Measurements from ENCODE around the gene PPP2R5C.

Gene PPP2R5C

GRCh38 chr14:101755591-101756324 is 5.8 kb upstream of the PPP2R5C start:
- DNase-seq (ENCODE audit: low read depth): no peak

- DNase-seq (ENCODE audit: low read depth): no peak
Observed at GRCh38 chr14:101757064-101757838, 4.3 kb upstream of the PPP2R5C start.

- no peak for DNase-seq (ENCODE audit: low read depth)
Observed at GRCh38 chr14:101757839-101758211, 3.7 kb upstream of the PPP2R5C start.

- DNase-seq (ENCODE audit: low read depth): no peak
Observed at GRCh38 chr14:101758913-101759593, 2.5 kb upstream of the PPP2R5C start.

- DNase-seq (ENCODE audit: low read depth): peak; percentile 79
Observed at GRCh38 chr14:101760138-101761011, 1.1 kb upstream of the PPP2R5C start.

GRCh38 chr14:101761881-101762529 is 496 bp downstream of the PPP2R5C start:
- no peak for DNase-seq (ENCODE audit: low read depth)

GRCh38 chr14:101762530-101763101 is 1.1 kb downstream of the PPP2R5C start:
- no peak for DNase-seq (ENCODE audit: low read depth)

- DNase-seq (ENCODE audit: low read depth): no peak
Observed at GRCh38 chr14:101763941-101764709, 2.6 kb downstream of the PPP2R5C start.

GRCh38 chr14:101767618-101768362 is 6.3 kb downstream of the PPP2R5C start:
- no peak for DNase-seq (ENCODE audit: low read depth)

GRCh38 chr14:101770183-101770582 is 8.7 kb downstream of the PPP2R5C start:
- DNase-seq (ENCODE audit: low read depth): no peak

- no peak for DNase-seq (ENCODE audit: low read depth)
Observed at GRCh38 chr14:101772770-101773169, 11.3 kb downstream of the PPP2R5C start.

- no peak for DNase-seq (ENCODE audit: low read depth)
Observed at GRCh38 chr14:101773378-101773777, 11.9 kb downstream of the PPP2R5C start.

- DNase-seq (ENCODE audit: low read depth): no peak
Observed at GRCh38 chr14:101774006-101774795, 12.7 kb downstream of the PPP2R5C start.

- DNase-seq (ENCODE audit: low read depth): no peak
Observed at GRCh38 chr14:101774814-101775213, 13.3 kb downstream of the PPP2R5C start.

GRCh38 chr14:101775826-101776225 is 14.3 kb downstream of the PPP2R5C start:
- no peak for DNase-seq (ENCODE audit: low read depth)

- DNase-seq (ENCODE audit: low read depth): no peak
Observed at GRCh38 chr14:101776344-101776743, 14.8 kb downstream of the PPP2R5C start.

GRCh38 chr14:101780390-101780789 is 18.9 kb downstream of the PPP2R5C start:
- no peak for DNase-seq (ENCODE audit: low read depth)

- no peak for DNase-seq (ENCODE audit: low read depth)
Observed at GRCh38 chr14:101780887-101781239, 19.4 kb downstream of the PPP2R5C start.
